NT2/D1 (cell line): ENCODE data around the gene TSSC4.

ENCODE experiments used
- SUZ12 ChIP-seq: IDR thresholded peaks from 2 replicates; pipeline ENCODE4 v1.6.1; 2011; ENCODE audit not compliant: insufficient read length, insufficient read depth; ENCODE audit errors: extremely low read depth
- YY1 ChIP-seq: IDR thresholded peaks from 2 replicates; pipeline ENCODE4 v1.6.1; 2011; ENCODE audit not compliant: insufficient read length, insufficient read depth
- ZNF274 ChIP-seq: IDR thresholded peaks from 2 replicates; pipeline ENCODE4 v1.6.1; 2011; ENCODE audit warnings: mild to moderate bottlenecking, low read depth, low read length

GRCh38 chr11:2355000-2355644 is 45.4 kb upstream of the TSSC4 start:
- TF ChIP-seq ZNF274 = no peak
- TF ChIP-seq SUZ12 = no peak
- no peak for TF ChIP-seq YY1
